CD4-positive, CD25-positive, alpha-beta regulatory T cell (primary cell): ENCODE measurements around the gene PLD5. TPM values are rescaled to one million over a fixed set of nuclear protein-coding genes. Genes with fewer than 3 reads are reported as not detected.

ENCODE experiments used
- ATAC-seq, 2 donors: fragments of 150-1000 bp; cut with Tn5 transposase; one replicate each; pipeline ENCODE4 v1.10.0; 2021; ENCODE audit warnings: low read depth in 2 of 2, moderate number of reproducible peaks in 2 of 2, moderate library complexity in 1 of 2
- DNase-seq, 3 donors: peaks; one replicate each; pipeline versions ENCODE4 v3.0.0 to v3.0.0-alpha.2; 2012 to 2022; ENCODE audit warnings: mixed read lengths in 1 of 3
- H3K27ac ChIP-seq: one replicate; pipeline ENCODE4 v1.7.0; 2013; ENCODE audit warnings: mild to moderate bottlenecking, low read length; ENCODE audit not compliant: insufficient read depth, poor library complexity, severe bottlenecking
- H3K27me3 ChIP-seq: one replicate; pipeline ENCODE4 v1.7.0; 2013; ENCODE audit warnings: low read length; ENCODE audit not compliant: control insufficient read depth, insufficient read depth
- H3K36me3 ChIP-seq: one replicate; pipeline ENCODE4 v1.7.0; 2013; ENCODE audit warnings: mild to moderate bottlenecking, low read length, moderate library complexity; ENCODE audit not compliant: control insufficient read depth, insufficient read depth
- H3K4me1 ChIP-seq: 2 replicates; pipeline ENCODE4 v1.7.0; 2013; ENCODE audit warnings: mild to moderate bottlenecking, low read length; ENCODE audit not compliant: insufficient read depth, control insufficient read depth, poor library complexity, severe bottlenecking
- H3K4me3 ChIP-seq: one replicate; pipeline ENCODE4 v1.7.0; 2013; ENCODE audit warnings: low read depth, mild to moderate bottlenecking, low read length, moderate library complexity
- H3K9me3 ChIP-seq, 2 experiments: 1 replicate in 1 of 2; 2 replicates in 1 of 2; pipeline ENCODE4 v1.7.0; 2013; ENCODE audit warnings: low read length in 2 of 2, mild to moderate bottlenecking in 1 of 2, moderate library complexity in 1 of 2; ENCODE audit not compliant: control insufficient read depth in 2 of 2
- H3K27ac Mint-ChIP-seq, 3 donors: one replicate each; pipeline ENCODE4 v1.8.0; 2020 to 2022; ENCODE audit warnings: mild to moderate bottlenecking in 3 of 3, mixed read lengths in 3 of 3, moderate library complexity in 2 of 3
- H3K27me3 Mint-ChIP-seq: one replicate; pipeline ENCODE4 v1.8.0; 2022; ENCODE audit warnings: mild to moderate bottlenecking, mixed read lengths
- H3K36me3 Mint-ChIP-seq: one replicate; pipeline ENCODE4 v1.8.0; 2020; ENCODE audit warnings: mixed read lengths
- H3K4me1 Mint-ChIP-seq, 4 donors: one replicate each; pipeline ENCODE4 v1.8.0; 2020 to 2022; ENCODE audit warnings: mixed read lengths in 4 of 4, mild to moderate bottlenecking in 1 of 4
- H3K4me3 Mint-ChIP-seq, 4 donors: one replicate each; pipeline ENCODE4 v1.8.0; 2020 to 2022; ENCODE audit warnings: mild to moderate bottlenecking in 4 of 4, mixed read lengths in 4 of 4, moderate library complexity in 3 of 4
- H3K9me3 Mint-ChIP-seq, 7 donors: one replicate each; pipeline ENCODE4 v1.8.0; 2020 to 2022; ENCODE audit warnings: mixed read lengths in 7 of 7, mild to moderate bottlenecking in 3 of 7, moderate library complexity in 2 of 7
- polyA plus RNA-seq, 4 donors: library from polyadenylated mRNA; unstranded; fragments of 300-500 nt; fragmentation: Illumina TruSeq; gene quantifications; one replicate each; pipeline ENCODE4 v1.2.3, GENCODE V29; 2021
- total RNA-seq: library from RNA; stranded (reverse); gene quantifications from one replicate; pipeline ENCODE4 v1.2.3, GENCODE V29; 2022

The PLD5 gene
- total and polyA plus RNA-seq, 5 donors from 2014 or later = not detected

DNA sequence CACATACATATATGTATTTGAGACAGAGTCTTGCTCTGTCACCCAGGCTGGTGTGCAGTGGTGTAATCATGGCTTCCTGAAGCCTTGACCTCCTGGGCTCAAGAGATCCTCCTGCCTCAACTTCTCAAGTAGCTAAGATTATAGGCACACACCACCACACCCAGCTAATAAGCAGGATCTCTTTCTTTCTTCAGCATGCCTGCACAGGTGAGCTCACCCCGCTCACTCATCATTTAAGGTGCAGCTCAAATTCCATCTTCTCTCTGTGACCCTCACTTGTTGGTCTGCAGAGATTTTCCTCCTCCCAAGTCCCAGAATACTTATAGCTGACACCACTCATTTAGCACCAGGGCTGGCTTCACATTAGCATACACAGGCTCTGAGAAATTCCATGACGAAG is 316.5 kb downstream of the PLD5 start:
- Histone ChIP-seq H3K36me3 (no peaks in the 10 kb centered on the region), H3K4me3 (no peak overlapping the region), H3K4me1 (no peaks in the 10 kb centered on the region), H3K9me3 (no peaks in the 10 kb centered on the region), H3K27ac (no peak overlapping the region), H3K27me3 (no peaks in the 10 kb centered on the region)
- Mint-ChIP-seq H3K27ac (no peak overlapping the region), H3K36me3 (no peaks in the 10 kb centered on the region), H3K4me3 (no peak overlapping the region), H3K4me1 (no peaks in the 10 kb centered on the region), H3K27me3 (no peaks in the 10 kb centered on the region), H3K9me3 (peaks cover 0 to 3% (median 0%) of the 10 kb centered on the region in 7 donors)
- DNase-seq = no peak
- no peak for ATAC-seq

DNA sequence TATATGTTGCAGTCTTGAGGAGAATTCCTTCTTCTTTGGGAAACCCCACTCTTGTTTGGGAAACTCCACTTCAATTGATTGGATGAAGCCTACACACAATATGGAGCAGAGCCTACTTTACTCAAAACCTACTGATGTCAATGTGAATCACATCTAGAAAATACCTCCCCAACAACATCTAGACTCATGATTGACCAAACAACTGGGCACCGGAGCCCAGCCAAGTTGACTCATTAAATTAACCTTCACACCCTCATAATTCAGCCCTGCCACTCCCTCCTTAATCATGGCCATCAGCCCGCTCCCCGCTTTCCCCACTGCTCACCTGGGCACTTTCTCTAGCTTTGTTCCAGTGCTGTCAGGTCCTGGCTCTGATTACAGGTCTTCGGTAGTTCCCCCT is 317.5 kb downstream of the PLD5 start:
- Histone ChIP-seq H3K4me1 (no peaks in the 10 kb centered on the region), H3K4me3 (no peak overlapping the region), H3K27me3 (no peaks in the 10 kb centered on the region), H3K9me3 (no peaks in the 10 kb centered on the region), H3K36me3 (no peaks in the 10 kb centered on the region), H3K27ac (no peak overlapping the region)
- Mint-ChIP-seq H3K36me3 (no peaks in the 10 kb centered on the region), H3K4me1 (no peaks in the 10 kb centered on the region), H3K9me3 (peaks cover 0 to 3% (median 0%) of the 10 kb centered on the region in 7 donors), H3K27me3 (no peaks in the 10 kb centered on the region), H3K4me3 (no peak overlapping the region), H3K27ac (peak overlapping the region in 1 of 3 donors; percentile 6)
- ATAC-seq (no peak), DNase-seq (no peak)

DNA sequence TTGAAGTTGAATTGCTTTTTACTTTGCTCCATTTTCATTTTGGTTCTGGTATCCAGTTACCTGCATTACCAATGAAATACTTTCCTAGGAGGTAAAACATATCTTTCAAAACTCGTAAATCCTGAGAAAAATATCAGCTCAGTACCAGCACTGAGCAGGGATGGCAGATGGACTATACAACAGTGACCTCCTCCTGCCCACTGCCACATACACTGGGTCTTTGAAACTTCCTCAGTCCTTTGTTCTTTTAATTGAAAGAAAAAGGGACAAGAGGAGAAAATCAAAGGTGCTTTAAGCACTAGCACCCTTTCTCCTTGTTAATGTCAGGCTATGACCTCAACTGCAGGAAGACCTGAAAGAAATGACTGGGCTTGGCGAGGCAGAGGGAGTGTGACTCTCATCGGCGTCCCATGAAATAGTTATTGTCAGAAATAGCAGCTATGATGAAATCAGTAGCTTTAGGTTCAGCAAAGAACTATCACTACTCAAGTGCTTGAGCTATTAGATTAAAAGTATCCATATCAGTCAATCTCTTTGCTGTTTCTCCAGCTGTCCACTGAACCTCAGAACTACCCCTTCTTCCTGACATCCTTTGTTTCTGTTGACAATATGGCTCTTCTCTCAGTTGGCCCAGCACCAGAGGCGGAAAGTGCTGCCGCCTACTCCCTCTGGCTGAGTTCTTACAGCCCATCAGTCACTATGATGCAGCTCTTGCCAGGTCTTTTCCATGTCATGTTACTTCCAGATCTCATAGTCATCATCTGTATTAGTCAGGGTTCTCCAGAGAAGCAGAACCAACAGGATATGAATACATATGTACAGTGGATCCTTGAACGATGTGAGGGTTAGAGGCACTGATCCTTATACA is 318.6 kb downstream of the PLD5 start:
- Mint-ChIP-seq H3K27me3 (no peaks in the 10 kb centered on the region), H3K27ac (no peak overlapping the region), H3K4me1 (no peaks in the 10 kb centered on the region), H3K36me3 (no peaks in the 10 kb centered on the region), H3K4me3 (no peak overlapping the region), H3K9me3 (peaks cover 0 to 3% (median 0%) of the 10 kb centered on the region in 7 donors)
- DNase-seq (no peak), ATAC-seq (no peak)
- Histone ChIP-seq H3K36me3 (no peaks in the 10 kb centered on the region), H3K27ac (no peak overlapping the region), H3K9me3 (no peaks in the 10 kb centered on the region), H3K4me1 (no peaks in the 10 kb centered on the region), H3K4me3 (no peak overlapping the region), H3K27me3 (no peaks in the 10 kb centered on the region)

DNA sequence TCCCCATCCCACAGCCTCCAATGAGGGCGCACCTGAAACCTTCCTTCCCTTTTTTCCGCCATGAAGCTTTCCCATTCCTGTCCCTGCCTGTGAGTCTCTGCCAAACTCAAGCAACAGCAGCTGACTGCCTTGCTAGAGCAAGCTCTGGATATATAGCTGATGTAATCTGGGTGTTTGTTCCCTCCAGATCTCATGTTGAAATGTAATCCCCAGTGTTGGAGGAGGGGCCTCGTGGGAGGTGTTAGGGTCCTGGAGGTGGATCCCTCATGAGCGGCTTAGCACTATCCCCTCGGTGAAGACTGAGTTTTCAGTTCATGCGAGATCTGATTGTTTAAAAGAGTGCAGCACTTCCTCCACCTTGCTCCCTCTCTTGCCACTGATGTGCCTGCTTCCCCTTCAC is 321.2 kb downstream of the PLD5 start:
- Mint-ChIP-seq H3K4me1 (no peaks in the 10 kb centered on the region), H3K27me3 (no peaks in the 10 kb centered on the region), H3K36me3 (no peaks in the 10 kb centered on the region), H3K27ac (no peak overlapping the region), H3K4me3 (no peak overlapping the region), H3K9me3 (peaks cover 0 to 2% (median 0%) of the 10 kb centered on the region in 7 donors)
- Histone ChIP-seq H3K36me3 (no peaks in the 10 kb centered on the region), H3K9me3 (no peaks in the 10 kb centered on the region), H3K27me3 (no peaks in the 10 kb centered on the region), H3K27ac (no peak overlapping the region), H3K4me1 (no peaks in the 10 kb centered on the region), H3K4me3 (no peak overlapping the region)
- DNase-seq (no peak), ATAC-seq (no peak)

DNA sequence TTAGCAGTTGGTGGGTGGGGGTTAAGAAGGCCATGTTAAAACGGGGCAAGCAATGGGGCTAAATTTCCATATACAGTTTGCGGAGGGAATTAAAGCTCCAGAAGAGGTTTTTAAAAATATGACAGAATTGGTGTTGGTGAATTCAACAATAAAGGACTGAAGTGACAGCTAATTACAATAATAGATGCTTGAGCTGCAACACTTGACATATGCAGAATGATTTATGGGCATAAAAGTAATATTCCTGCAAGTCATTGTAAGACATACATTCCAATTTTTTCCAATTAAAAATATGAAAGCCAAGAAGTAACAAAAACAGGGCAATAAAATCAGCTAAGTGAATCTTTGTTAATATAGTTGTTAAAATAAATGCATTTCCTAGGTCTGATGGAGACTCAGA is 323.4 kb downstream of the PLD5 start:
- DNase-seq = no peak
- Histone ChIP-seq H3K4me1 (no peaks in the 10 kb centered on the region), H3K4me3 (no peak overlapping the region), H3K9me3 (no peaks in the 10 kb centered on the region), H3K27ac (no peak overlapping the region), H3K36me3 (no peaks in the 10 kb centered on the region), H3K27me3 (no peaks in the 10 kb centered on the region)
- no peaks in the 10 kb centered on the region for H3K36me3 Mint-ChIP-seq
- no peak for ATAC-seq
- no peak overlapping the region for H3K4me3 Mint-ChIP-seq
- peaks cover 0 to 6% (median 0%) of the 10 kb centered on the region in 7 donors for H3K9me3 Mint-ChIP-seq
- H3K27me3 Mint-ChIP-seq = no peaks in the 10 kb centered on the region
- no peaks in the 10 kb centered on the region for H3K4me1 Mint-ChIP-seq
- H3K27ac Mint-ChIP-seq = no peak overlapping the region

DNA sequence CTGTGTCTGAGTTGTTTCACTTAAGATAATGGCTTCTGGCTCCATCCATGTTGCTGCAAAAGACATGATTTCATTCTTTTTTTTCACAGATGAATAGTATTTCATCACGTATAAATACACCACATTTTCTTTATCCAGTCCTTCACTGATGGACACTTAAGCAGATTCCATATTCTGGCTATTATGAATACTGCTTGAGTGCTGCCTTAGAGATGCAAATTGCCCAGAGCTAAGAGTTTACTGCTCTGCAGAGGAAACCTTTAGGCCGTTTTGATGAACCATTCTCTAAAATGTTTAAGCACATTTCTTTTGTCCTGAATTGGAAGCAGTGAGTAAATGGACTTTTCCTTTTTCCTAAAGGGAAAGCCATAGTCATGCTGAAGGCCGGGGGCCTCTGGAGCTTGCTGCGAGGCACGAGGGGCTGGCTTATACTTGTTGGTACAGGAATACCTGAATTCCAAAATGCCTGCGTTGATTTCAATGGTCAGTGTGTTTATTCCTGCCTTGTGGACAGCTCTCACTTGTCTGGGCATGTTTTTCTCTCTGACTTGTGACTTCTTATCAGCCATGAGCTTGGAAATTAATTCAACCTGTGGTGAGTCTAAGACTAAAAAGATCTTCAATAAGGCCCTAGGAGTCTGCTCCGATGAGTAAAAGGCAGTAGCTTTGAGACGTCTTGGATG is 324.6 kb downstream of the PLD5 start:
- Histone ChIP-seq H3K4me1 (no peaks in the 10 kb centered on the region), H3K27ac (no peak overlapping the region), H3K4me3 (no peak overlapping the region), H3K9me3 (no peaks in the 10 kb centered on the region), H3K36me3 (no peaks in the 10 kb centered on the region), H3K27me3 (no peaks in the 10 kb centered on the region)
- DNase-seq (no peak), ATAC-seq (no peak)
- H3K36me3 Mint-ChIP-seq = no peaks in the 10 kb centered on the region
- no peaks in the 10 kb centered on the region for H3K4me1 Mint-ChIP-seq
- H3K27ac Mint-ChIP-seq = no peak overlapping the region
- H3K9me3 Mint-ChIP-seq = peaks cover 0 to 6% (median 0%) of the 10 kb centered on the region in 7 donors
- no peak overlapping the region for H3K4me3 Mint-ChIP-seq
- H3K27me3 Mint-ChIP-seq = no peaks in the 10 kb centered on the region

DNA sequence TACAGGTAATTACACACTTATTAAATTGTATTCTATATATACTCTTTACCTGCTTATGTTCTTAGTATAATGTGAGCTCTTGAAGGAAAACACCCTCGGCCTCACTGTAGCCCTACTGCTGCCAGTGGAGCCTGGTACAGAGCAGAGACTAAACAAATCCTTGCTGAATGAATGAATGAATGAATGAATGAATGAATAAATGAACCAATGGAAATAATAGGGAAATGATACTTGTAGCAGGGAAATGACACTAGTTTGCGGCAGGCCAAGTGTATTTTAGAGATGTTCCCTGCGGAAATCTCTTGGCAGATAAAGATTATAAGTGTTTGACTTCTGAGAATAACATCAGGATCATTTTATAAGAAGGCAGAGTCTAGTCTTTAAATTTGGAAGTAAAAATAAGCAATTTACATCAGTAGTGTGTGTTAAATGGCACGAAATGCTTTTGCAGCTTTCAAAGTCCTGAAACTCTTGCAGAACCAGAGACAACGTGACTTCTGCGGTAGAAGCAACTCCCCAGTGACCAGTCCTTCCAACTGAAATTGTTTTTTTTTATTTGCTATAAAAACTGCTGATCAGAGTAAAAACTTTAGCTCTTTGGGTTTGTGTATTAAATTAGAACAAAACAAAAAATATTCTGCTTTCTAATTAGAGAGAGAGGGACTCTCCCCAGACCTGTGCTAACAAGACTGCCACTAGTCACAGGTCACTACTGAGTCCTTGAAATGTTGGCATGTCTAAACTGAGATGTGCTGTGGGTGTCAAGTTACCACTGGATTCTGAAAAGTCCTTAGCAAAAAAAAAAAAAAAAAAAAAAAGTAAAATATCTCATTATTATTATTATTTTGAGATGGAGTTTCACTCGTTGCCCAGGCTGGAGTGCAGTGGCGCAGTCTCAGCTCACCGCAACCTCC is 326.3 kb downstream of the PLD5 start:
- no peak for ATAC-seq
- H3K27me3 ChIP-seq = no peaks in the 10 kb centered on the region
- Mint-ChIP-seq H3K9me3 (peaks cover 0 to 7% (median 0%) of the 10 kb centered on the region in 7 donors), H3K36me3 (no peaks in the 10 kb centered on the region), H3K27me3 (no peaks in the 10 kb centered on the region), H3K4me1 (no peaks in the 10 kb centered on the region), H3K27ac (no peak overlapping the region), H3K4me3 (no peak overlapping the region)
- no peaks in the 10 kb centered on the region for H3K36me3 ChIP-seq
- no peak for DNase-seq
- no peak overlapping the region for H3K4me3 ChIP-seq
- H3K27ac ChIP-seq = no peak overlapping the region
- H3K9me3 ChIP-seq = no peaks in the 10 kb centered on the region
- no peaks in the 10 kb centered on the region for H3K4me1 ChIP-seq
